Brain microvascular endothelial cell (primary cell): ENCODE measurements around the gene NUMB.
"Not testable (repeated sequence)": the region's sequence is repeated elsewhere in the genome, so short reads cannot be mapped to it uniquely, and the experiment has no call there.

Experiments
- DNase-seq: peaks from one replicate; pipeline ENCODE4 v3.0.0-alpha.2; 2020
- H3K27ac ChIP-seq: fragments of 250-450 bp; sonication (Bioruptor Pico); 2 replicates; pipeline ENCODE4 v1.5.1; 2020; ENCODE audit warnings: mild to moderate bottlenecking, moderate library complexity
- H3K27me3 ChIP-seq: fragments of 250-450 bp; sonication (Bioruptor Pico); replicated peaks from 2 replicates; pipeline ENCODE4 v1.5.1; 2020; ENCODE audit warnings: mild to moderate bottlenecking
- H3K36me3 ChIP-seq: fragments of 250-450 bp; sonication (Bioruptor Pico); replicated peaks from 2 replicates; pipeline ENCODE4 v1.5.1; 2020; ENCODE audit warnings: mild to moderate bottlenecking
- H3K4me3 ChIP-seq: 2 replicates; pipeline ENCODE4 v1.5.1; 2011; ENCODE audit warnings: low read depth, mild to moderate bottlenecking, control low read depth, low read length, moderate library complexity
- in situ Hi-C: cut with HindIII; loops from 2 replicates; pipeline ENCODE4 v1.10.0; 2017; ENCODE audit warnings: low sequenced_read_pairs, low pct_ligation_motif_present
- TF ChIP-seq, protein P1 (sequence below): IDR thresholded peaks from 2 replicates; pipeline ENCODE4 v1.5.1; 2011; ENCODE audit warnings: low read depth, mild to moderate bottlenecking, moderate library complexity, low read length, control low read depth, inconsistent platforms; ENCODE audit errors: missing control alignments

NUMB gene

DNA sequence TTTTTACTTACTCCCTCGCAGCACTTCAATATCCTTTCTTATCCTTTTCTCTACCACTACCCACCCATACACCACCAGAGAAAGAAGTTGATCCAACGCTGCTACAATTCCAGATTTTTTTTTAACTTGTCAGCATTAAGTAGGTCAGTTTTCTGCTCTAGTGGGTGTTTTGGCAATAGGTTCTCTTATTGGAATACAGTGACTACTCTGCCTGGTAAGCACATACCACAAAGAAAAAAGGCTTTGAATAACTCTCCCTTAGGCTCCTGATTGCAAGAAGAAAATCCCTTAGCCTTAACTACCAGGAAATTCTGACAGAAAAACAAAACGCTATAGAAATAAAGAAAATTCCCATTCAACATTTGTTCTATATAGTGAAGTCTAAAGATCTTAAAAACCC, 72.0 kb downstream of the NUMB start:
- H3K27ac ChIP-seq, result no peak overlapping the region
- H3K4me3 ChIP-seq, result no peak overlapping the region
- TF ChIP-seq, protein P1, sequence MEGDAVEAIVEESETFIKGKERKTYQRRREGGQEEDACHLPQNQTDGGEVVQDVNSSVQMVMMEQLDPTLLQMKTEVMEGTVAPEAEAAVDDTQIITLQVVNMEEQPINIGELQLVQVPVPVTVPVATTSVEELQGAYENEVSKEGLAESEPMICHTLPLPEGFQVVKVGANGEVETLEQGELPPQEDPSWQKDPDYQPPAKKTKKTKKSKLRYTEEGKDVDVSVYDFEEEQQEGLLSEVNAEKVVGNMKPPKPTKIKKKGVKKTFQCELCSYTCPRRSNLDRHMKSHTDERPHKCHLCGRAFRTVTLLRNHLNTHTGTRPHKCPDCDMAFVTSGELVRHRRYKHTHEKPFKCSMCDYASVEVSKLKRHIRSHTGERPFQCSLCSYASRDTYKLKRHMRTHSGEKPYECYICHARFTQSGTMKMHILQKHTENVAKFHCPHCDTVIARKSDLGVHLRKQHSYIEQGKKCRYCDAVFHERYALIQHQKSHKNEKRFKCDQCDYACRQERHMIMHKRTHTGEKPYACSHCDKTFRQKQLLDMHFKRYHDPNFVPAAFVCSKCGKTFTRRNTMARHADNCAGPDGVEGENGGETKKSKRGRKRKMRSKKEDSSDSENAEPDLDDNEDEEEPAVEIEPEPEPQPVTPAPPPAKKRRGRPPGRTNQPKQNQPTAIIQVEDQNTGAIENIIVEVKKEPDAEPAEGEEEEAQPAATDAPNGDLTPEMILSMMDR, result no peak
- in situ Hi-C loops, result no loop called here
- H3K36me3 ChIP-seq, result no peaks in the 10 kb centered on the region
- DNase-seq, result no peak
- no peaks in the 10 kb centered on the region for H3K27me3 ChIP-seq

DNA sequence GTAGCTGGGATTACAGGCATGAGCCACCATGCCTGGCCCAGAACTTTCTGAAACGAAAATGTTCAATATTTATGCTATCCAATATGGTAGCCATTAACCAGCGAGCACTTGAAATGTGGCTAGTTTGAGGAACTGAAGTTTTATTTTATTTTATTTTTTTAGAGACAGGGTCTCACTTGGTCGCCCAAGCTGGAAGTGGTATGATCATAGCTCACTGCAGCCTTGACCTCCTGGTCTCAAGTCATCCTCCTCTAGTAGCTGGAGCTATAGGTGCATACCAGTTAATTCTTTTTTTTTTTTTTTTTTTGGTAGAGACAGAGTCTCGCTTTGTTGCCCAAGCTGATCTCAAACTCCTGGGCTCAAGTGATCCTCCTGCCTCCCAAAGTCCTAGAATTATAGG, 73.3 kb downstream of the NUMB start:
- H3K36me3 ChIP-seq, H3K4me3 ChIP-seq, DNase-seq, H3K27ac ChIP-seq, in situ Hi-C loops, H3K27me3 ChIP-seq: not testable (repeated sequence)

DNA sequence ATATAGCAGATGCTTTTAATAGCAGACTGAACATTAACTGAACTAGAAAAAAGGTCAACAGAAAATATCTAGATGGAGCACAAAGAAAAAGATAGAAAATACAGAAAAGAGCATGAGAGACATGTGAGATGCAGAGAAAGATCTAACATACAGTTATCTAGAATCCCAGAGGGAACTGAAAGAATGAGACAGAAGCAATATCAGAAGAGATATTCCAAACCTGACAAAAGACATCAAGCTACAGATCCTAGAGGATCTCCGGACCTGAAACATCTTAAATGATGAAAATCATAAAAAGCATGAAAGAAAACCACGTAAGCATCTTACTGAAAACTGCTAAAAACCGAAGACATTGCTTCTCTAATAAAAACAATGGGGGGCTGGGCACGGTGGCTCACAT, 75.0 kb downstream of the NUMB start:
- Histone ChIP-seq H3K27ac (no peak overlapping the region), H3K27me3 (no peaks in the 10 kb centered on the region), H3K36me3 (no peaks in the 10 kb centered on the region), H3K4me3 (no peak overlapping the region)
- DNase-seq, result no peak
- TF ChIP-seq, protein P1, result no peak
- in situ Hi-C loops, result no loop called here

DNA sequence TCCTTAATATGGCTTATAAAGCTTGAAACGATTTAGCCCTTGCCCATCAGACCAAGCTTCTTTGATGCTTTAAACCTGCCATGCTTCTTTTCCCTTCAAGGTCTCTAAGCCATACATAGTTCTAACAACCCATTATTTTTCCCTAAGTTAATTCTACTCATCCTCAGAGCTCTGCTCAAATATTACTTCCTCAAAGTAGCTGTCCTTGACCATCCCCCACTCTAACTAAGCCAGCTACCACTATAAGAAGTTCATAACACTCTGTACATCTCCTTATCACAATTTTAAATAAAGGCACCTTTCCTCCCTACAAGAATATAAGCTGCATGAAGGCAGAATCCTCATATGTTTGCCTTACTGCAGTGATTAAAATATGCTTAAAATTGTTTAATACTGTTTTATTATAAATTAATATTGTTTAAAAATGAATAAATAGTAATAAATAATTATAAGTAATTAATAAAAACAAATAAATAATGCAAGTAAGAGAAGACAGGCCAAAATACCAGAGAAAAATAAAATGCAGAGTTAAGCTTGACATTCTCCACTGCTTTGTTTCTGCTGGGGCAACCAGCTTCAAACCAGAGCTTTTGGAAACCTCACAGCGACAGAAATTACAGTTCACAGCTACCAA, 76.8 kb downstream of the NUMB start:
- Histone ChIP-seq H3K27me3 (no peaks in the 10 kb centered on the region), H3K27ac (no peak overlapping the region), H3K4me3 (no peak overlapping the region), H3K36me3 (no peaks in the 10 kb centered on the region)
- no peak for DNase-seq
- TF ChIP-seq, protein P1, result no peak
- in situ Hi-C loops, result no loop called here

DNA sequence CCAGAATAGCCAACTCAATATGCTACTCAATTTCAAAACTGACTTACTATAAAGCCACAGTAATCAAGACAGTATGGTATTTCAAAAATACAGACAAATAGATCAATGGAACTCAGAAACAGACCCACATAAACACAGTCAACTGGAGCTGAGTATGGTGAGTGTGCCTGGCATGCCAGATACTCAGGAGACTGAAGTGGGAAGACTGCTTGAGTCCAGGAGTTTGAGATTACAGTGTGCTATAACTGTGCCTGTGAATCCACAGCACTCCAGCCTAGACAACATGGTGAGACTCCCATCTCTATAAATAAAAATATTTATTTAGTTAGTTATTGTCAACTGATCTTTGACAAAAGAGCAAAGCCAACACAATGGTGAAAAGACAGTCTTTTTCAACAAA, 81.8 kb downstream of the NUMB start:
- in situ Hi-C loops, result no loop called here
- Histone ChIP-seq H3K36me3 (no peaks in the 10 kb centered on the region), H3K4me3 (no peak overlapping the region), H3K27me3 (no peaks in the 10 kb centered on the region), H3K27ac (no peak overlapping the region)
- DNase-seq, result no peak
- TF ChIP-seq, protein P1, result no peak

DNA sequence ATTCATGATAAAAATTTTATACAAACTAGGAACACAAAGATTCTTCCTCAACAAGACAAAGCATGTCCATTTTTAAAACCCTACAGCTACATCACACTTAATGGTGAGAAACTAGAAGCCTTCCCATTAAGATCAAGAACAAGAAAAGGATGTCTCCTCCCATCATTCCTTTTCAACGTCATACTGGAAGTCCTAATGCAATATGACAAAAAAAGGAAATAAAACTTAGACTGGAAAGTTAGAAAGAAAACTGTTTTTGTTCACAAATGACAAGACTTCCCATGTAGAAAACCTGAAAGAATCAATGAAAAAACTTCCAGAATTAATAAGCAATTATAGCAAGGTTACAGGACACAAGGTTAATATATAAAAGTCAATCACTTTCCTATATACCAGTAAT, 82.5 kb downstream of the NUMB start:
- no peak for DNase-seq

More for the DNA sequence above, 82.5 kb downstream of the NUMB start:
- in situ Hi-C loops, result no loop called here
- Histone ChIP-seq H3K4me3 (no peak overlapping the region), H3K27me3 (no peaks in the 10 kb centered on the region), H3K27ac (no peak overlapping the region), H3K36me3 (no peaks in the 10 kb centered on the region)
- TF ChIP-seq, protein P1, result no peak
